HFF-Myc (cell line): ENCODE results near the gene ING5.

ENCODE experiments used
- DNase-seq: peaks from one replicate; pipeline ENCODE4 v3.0.0-alpha.2; 2011; ENCODE audit warnings: low read depth; ENCODE audit errors: extremely low read depth
- H3K4me3 ChIP-seq: replicated peaks from 2 replicates; pipeline ENCODE4 v1.5.1; 2011; ENCODE audit warnings: low read depth, mild to moderate bottlenecking, control low read depth, low read length
- CTCF ChIP-seq: IDR thresholded peaks from 2 replicates; pipeline ENCODE4 v1.5.1; 2012; ENCODE audit warnings: mild to moderate bottlenecking, low read depth, low read length, control low read depth; ENCODE audit errors: missing control alignments

Gene ING5

GRCh38 chr2:241724259-241724974, 22.6 kb downstream of the ING5 start:
- peak; percentile 23 for TF ChIP-seq CTCF
- DNase-seq: no peak
- no peak overlapping the region for H3K4me3 ChIP-seq

GRCh38 chr2:241724975-241725870, 23.4 kb downstream of the ING5 start:
- H3K4me3 ChIP-seq: no peak overlapping the region
- no peak for DNase-seq
- no peak for TF ChIP-seq CTCF

GRCh38 chr2:241726459-241726858, 24.6 kb downstream of the ING5 start:
- DNase-seq: no peak
- H3K4me3 ChIP-seq: no peak overlapping the region

GRCh38 chr2:241728000-241728399, 26.2 kb downstream of the ING5 start:
- TF ChIP-seq CTCF: no peak
- H3K4me3 ChIP-seq: no peak overlapping the region
- no peak for DNase-seq

More at GRCh38 chr2:241726459-241726858, 24.6 kb downstream of the ING5 start:
- TF ChIP-seq CTCF: no peak

GRCh38 chr2:241728627-241729026, 26.8 kb downstream of the ING5 start:
- no peak for TF ChIP-seq CTCF
- no peak overlapping the region for H3K4me3 ChIP-seq
- DNase-seq: no peak

GRCh38 chr2:241729868-241730267, 28.0 kb downstream of the ING5 start:
- no peak for TF ChIP-seq CTCF
- H3K4me3 ChIP-seq: no peak overlapping the region
- no peak for DNase-seq
